ENCODE data around the gene PLPPR4. TPM values are rescaled to one million over a fixed set of nuclear protein-coding genes. Genes with fewer than 3 reads are reported as not detected.

PLPPR4 gene
- total RNA-seq, 1 experiment from 2014 or later = not detected

- Mint-ChIP-seq H3K4me1 (ENCODE audit: low read depth, unreplicated experiment) (no peaks in the 10 kb centered on the region), H3K9me3 (ENCODE audit: unreplicated experiment) (no peaks in the 10 kb centered on the region), H3K27me3 (ENCODE audit: insufficient read depth, unreplicated experiment) (peaks cover 2% of the 10 kb centered on the region), H3K27ac (ENCODE audit: unreplicated experiment) (no peak overlapping the region), H3K4me3 (ENCODE audit: unreplicated experiment) (no peak overlapping the region), H3K36me3 (ENCODE audit: insufficient read depth, unreplicated experiment) (no peaks in the 10 kb centered on the region)
- no peak for TF ChIP-seq CTCF (IDR thresholded peaks at IDR 0.05; ENCODE audit: insufficient read depth in 1 of 2, low read depth in 1 of 2, low read length in 1 of 2, severe bottlenecking in 1 of 2, unreplicated experiment in 1 of 2)
- H3K9me3 ChIP-seq = no peaks in the 10 kb centered on the region
- DNase-seq = no peak
- no peaks in the 10 kb centered on the region for H3K4me1 ChIP-seq
- BruUV-seq (replicated peaks) = no TSS peak
- no peaks in the 10 kb centered on the region for H3K27me3 ChIP-seq (replicated peaks; ENCODE audit: control insufficient read depth, insufficient read depth, low read length)
- no peaks in the 10 kb centered on the region for H3K36me3 ChIP-seq (ENCODE audit: control insufficient read depth, insufficient read depth, low read length)
- ChIA-PET POLR2A (no interaction called here), CTCF (no interaction called here)
- H3K4me3 ChIP-seq (ENCODE audit: low read depth, low read length) = no peak overlapping the region
- intact Hi-C loops (cut with micrococcal nuclease; ENCODE audit: unreplicated experiment) = no loop called here
These were observed 24.6 kb upstream of the PLPPR4 start for GRCh38 chr1:99239690-99240089.

GRCh38 chr1:99240621-99241020, 23.7 kb upstream of the PLPPR4 start:
- ChIA-PET POLR2A (no interaction called here), CTCF (no interaction called here)
- TF ChIP-seq CTCF (IDR thresholded peaks at IDR 0.05; ENCODE audit: insufficient read depth in 1 of 2, low read depth in 1 of 2, low read length in 1 of 2, severe bottlenecking in 1 of 2, unreplicated experiment in 1 of 2) = no peak
- no peak for DNase-seq
- no TSS peak for BruUV-seq (replicated peaks)
- H3K36me3 ChIP-seq (ENCODE audit: control insufficient read depth, insufficient read depth, low read length) = no peaks in the 10 kb centered on the region
- no peak overlapping the region for H3K4me3 Mint-ChIP-seq (ENCODE audit: unreplicated experiment)
- no peaks in the 10 kb centered on the region for H3K9me3 ChIP-seq
- H3K36me3 Mint-ChIP-seq (ENCODE audit: insufficient read depth, unreplicated experiment) = no peaks in the 10 kb centered on the region
- no peaks in the 10 kb centered on the region for H3K9me3 Mint-ChIP-seq (ENCODE audit: unreplicated experiment)
- H3K4me1 ChIP-seq = no peaks in the 10 kb centered on the region
- no peaks in the 10 kb centered on the region for H3K27me3 ChIP-seq (replicated peaks; ENCODE audit: control insufficient read depth, insufficient read depth, low read length)
- H3K27ac Mint-ChIP-seq (ENCODE audit: unreplicated experiment) = no peak overlapping the region
- H3K27me3 Mint-ChIP-seq (ENCODE audit: insufficient read depth, unreplicated experiment) = peaks cover 2% of the 10 kb centered on the region
- H3K4me1 Mint-ChIP-seq (ENCODE audit: low read depth, unreplicated experiment) = no peaks in the 10 kb centered on the region
- no peak overlapping the region for H3K4me3 ChIP-seq (ENCODE audit: low read depth, low read length)
- intact Hi-C loops (cut with micrococcal nuclease; ENCODE audit: unreplicated experiment) = no loop called here

DNA sequence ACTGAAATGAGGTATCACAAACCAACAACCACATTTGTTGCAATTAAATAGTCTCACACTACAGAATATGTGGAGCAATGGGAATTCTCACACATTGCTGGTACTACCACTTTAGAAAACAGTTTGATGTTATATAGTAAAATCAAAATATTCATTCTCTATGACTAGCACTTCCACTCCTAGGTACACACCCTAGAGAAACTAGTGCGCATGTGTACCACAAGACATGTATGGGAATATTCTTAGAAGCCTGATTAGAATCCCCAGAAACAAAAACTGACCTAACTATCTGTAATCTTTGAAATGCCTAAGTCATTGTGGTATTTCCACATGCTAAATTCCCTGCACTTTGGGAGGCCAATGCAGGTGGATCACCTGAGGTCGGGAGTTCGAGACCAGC, 18.1 kb upstream of the PLPPR4 start:
- Mint-ChIP-seq H3K9me3 (ENCODE audit: unreplicated experiment) (no peaks in the 10 kb centered on the region), H3K36me3 (ENCODE audit: insufficient read depth, unreplicated experiment) (no peaks in the 10 kb centered on the region), H3K27me3 (ENCODE audit: insufficient read depth, unreplicated experiment) (peaks cover 3% of the 10 kb centered on the region), H3K4me1 (ENCODE audit: low read depth, unreplicated experiment) (no peaks in the 10 kb centered on the region), H3K27ac (ENCODE audit: unreplicated experiment) (no peak overlapping the region), H3K4me3 (ENCODE audit: unreplicated experiment) (no peak overlapping the region)
- H3K9me3 ChIP-seq = no peaks in the 10 kb centered on the region
- ChIA-PET POLR2A (no interaction called here), CTCF (no interaction called here)
- H3K4me1 ChIP-seq = no peaks in the 10 kb centered on the region
- intact Hi-C loops (cut with micrococcal nuclease; ENCODE audit: unreplicated experiment) = no loop called here
- H3K4me3 ChIP-seq (ENCODE audit: low read depth, low read length) = no peak overlapping the region
- no peak for TF ChIP-seq CTCF (IDR thresholded peaks at IDR 0.05; ENCODE audit: insufficient read depth in 1 of 2, low read depth in 1 of 2, low read length in 1 of 2, severe bottlenecking in 1 of 2, unreplicated experiment in 1 of 2)
- no peaks in the 10 kb centered on the region for H3K36me3 ChIP-seq (ENCODE audit: control insufficient read depth, insufficient read depth, low read length)
- no TSS peak for BruUV-seq (replicated peaks)
- H3K27me3 ChIP-seq (replicated peaks; ENCODE audit: control insufficient read depth, insufficient read depth, low read length) = no peaks in the 10 kb centered on the region
- DNase-seq = no peak

Data from Caco-2 (cell line).